CD4-positive, alpha-beta T cell treated with Interleukin-15 for 4 hours (primary cell): ENCODE results near the gene LRCH4.
"Not testable (repeated sequence)": the region's sequence is repeated elsewhere in the genome, so short reads cannot be mapped to it uniquely, and the experiment has no call there.

Source experiments
- DNase-seq: peaks from one replicate; pipeline ENCODE4 v3.0.0-alpha.2; 2020; ENCODE audit warnings: low spot score

The LRCH4 gene

GRCh38 chr7:100567751-100568175 lies 18.2 kb downstream of the LRCH4 start:
- DNase-seq = no peak

GRCh38 chr7:100567031-100567730 lies 18.7 kb downstream of the LRCH4 start:
- no peak for DNase-seq

- no peak for DNase-seq
Observed at GRCh38 chr7:100566018-100566531, 19.9 kb downstream of the LRCH4 start.

GRCh38 chr7:100565133-100565571 lies 20.8 kb downstream of the LRCH4 start:
- DNase-seq = no peak

- DNase-seq = not testable (repeated sequence)
Observed at GRCh38 chr7:100564405-100564804, 21.5 kb downstream of the LRCH4 start.

GRCh38 chr7:100563809-100564400 lies 22.0 kb downstream of the LRCH4 start:
- peak; percentile 87 for DNase-seq

GRCh38 chr7:100563100-100563564 lies 22.8 kb downstream of the LRCH4 start:
- DNase-seq = no peak

GRCh38 chr7:100562195-100563099 lies 23.5 kb downstream of the LRCH4 start:
- DNase-seq = no peak

- DNase-seq = no peak
Observed at GRCh38 chr7:100561491-100562194, 24.3 kb downstream of the LRCH4 start.

GRCh38 chr7:100559127-100559526 lies 26.8 kb downstream of the LRCH4 start:
- DNase-seq = no peak

GRCh38 chr7:100556541-100556940 lies 29.4 kb downstream of the LRCH4 start:
- DNase-seq = no peak

GRCh38 chr7:100555701-100556100 lies 30.2 kb downstream of the LRCH4 start:
- no peak for DNase-seq

GRCh38 chr7:100553032-100553431 lies 32.9 kb downstream of the LRCH4 start:
- no peak for DNase-seq

- no peak for DNase-seq
Observed at GRCh38 chr7:100552532-100552931, 33.4 kb downstream of the LRCH4 start.

- DNase-seq = not testable (repeated sequence)
Observed at GRCh38 chr7:100548446-100548845, 37.5 kb downstream of the LRCH4 start.

GRCh38 chr7:100547872-100548271 lies 38.1 kb downstream of the LRCH4 start:
- no peak for DNase-seq

GRCh38 chr7:100546926-100547800 lies 38.8 kb downstream of the LRCH4 start:
- no peak for DNase-seq

GRCh38 chr7:100546129-100546925 lies 39.6 kb downstream of the LRCH4 start:
- DNase-seq = peak; percentile 59

- peak; percentile 66 for DNase-seq
Observed at GRCh38 chr7:100545360-100546128, 40.4 kb downstream of the LRCH4 start.
